HG02970 (cell line): ENCODE measurements around the gene FAM83E.
A peak's percentile ranks its signal among the peaks of the same experiment; 100 is the strongest.
"Not testable (repeated sequence)": the region's sequence is repeated elsewhere in the genome, so short reads cannot be mapped to it uniquely, and the experiment has no call there.

Experiments
- ATAC-seq: cut with Tn5 transposase; IDR thresholded peaks from one replicate; pipeline ENCODE4 v1.9.1; 2021; ENCODE audit warnings: mild to moderate bottlenecking, moderate library complexity, moderate number of reproducible peaks; ENCODE audit not compliant: unreplicated experiment, low FRiP score

FAM83E gene

GRCh38 chr19:48642862-48643261 lies 28.0 kb upstream of the FAM83E start:
- no peak for ATAC-seq

GRCh38 chr19:48641850-48642249 lies 27.0 kb upstream of the FAM83E start:
- ATAC-seq, result no peak

- no peak for ATAC-seq
These were observed 24.9 kb upstream of the FAM83E start for GRCh38 chr19:48639483-48640375.

GRCh38 chr19:48638831-48639381 lies 24.0 kb upstream of the FAM83E start:
- ATAC-seq, result no peak

- ATAC-seq, result no peak
These were observed 23.3 kb upstream of the FAM83E start for GRCh38 chr19:48637948-48638830.

GRCh38 chr19:48637449-48637947 lies 22.6 kb upstream of the FAM83E start:
- ATAC-seq, result peak; percentile 62

GRCh38 chr19:48636859-48637448 lies 22.1 kb upstream of the FAM83E start, which contains the start of gene DBP:
Gene DBP (minus strand): TSS chr19:48637379. CDS start chr19:48636994, 385 bp downstream.
- ATAC-seq, result no peak

GRCh38 chr19:48635966-48636858 lies 21.3 kb upstream of the FAM83E start:
- no peak for ATAC-seq

GRCh38 chr19:48635263-48635965 lies 20.5 kb upstream of the FAM83E start:
- no peak for ATAC-seq

- peak; percentile 35 for ATAC-seq
These were observed 19.8 kb upstream of the FAM83E start for GRCh38 chr19:48634424-48635262.

GRCh38 chr19:48634036-48634342 lies 19.1 kb upstream of the FAM83E start:
- no peak for ATAC-seq

GRCh38 chr19:48633148-48634035 lies 18.5 kb upstream of the FAM83E start:
- ATAC-seq, result no peak

GRCh38 chr19:48632692-48633147 lies 17.8 kb upstream of the FAM83E start:
- no peak for ATAC-seq

- not testable (repeated sequence) for ATAC-seq
These were observed 17.4 kb upstream of the FAM83E start for GRCh38 chr19:48632286-48632685.

- no peak for ATAC-seq
These were observed 16.3 kb upstream of the FAM83E start for GRCh38 chr19:48631225-48631624.

- ATAC-seq, result no peak
These were observed 15.6 kb upstream of the FAM83E start for GRCh38 chr19:48630296-48631063.
